HepG2 (cell line): ENCODE results near the gene DHTKD1. TPM values are rescaled to one million over a fixed set of nuclear protein-coding genes. Genes with fewer than 3 reads are reported as not detected.

Experiments
- CENPT ChIP-seq: sonication (generic); formaldehyde crosslinking; IDR thresholded peaks from 2 replicates; pipeline ENCODE4 v1.8.0; 2022; ENCODE audit warnings: low read depth, mild to moderate bottlenecking, moderate library complexity, missing genetic modification reagents
- CHD4 ChIP-seq: fragments of 200-600 bp; sonication (generic); IDR thresholded peaks from 2 replicates; pipeline ENCODE4 v1.7.0; 2017; ENCODE audit warnings: mild to moderate bottlenecking, low read length, borderline replicate concordance
- FOXO1 ChIP-seq: sonication (generic); formaldehyde crosslinking; IDR thresholded peaks from 2 replicates; pipeline ENCODE4 v1.4.0; 2020; ENCODE audit warnings: missing genetic modification reagents
- HES4 ChIP-seq: sonication (generic); formaldehyde crosslinking; IDR thresholded peaks from 2 replicates; pipeline ENCODE4 v1.9.0; 2021; ENCODE audit warnings: mild to moderate bottlenecking, missing genetic modification reagents, borderline replicate concordance
- HOXA7 ChIP-seq: sonication (generic); formaldehyde crosslinking; IDR thresholded peaks from 2 replicates; pipeline ENCODE4 v1.8.1; 2022; ENCODE audit warnings: mild to moderate bottlenecking, missing genetic modification reagents, moderate library complexity
- MAFK ChIP-seq, 2 experiments: IDR thresholded peaks in 1 of 2; conservative IDR thresholded peaks in 1 of 2; 2 replicates each; pipeline ENCODE4 v1.6.1; 2011; ENCODE audit warnings: improper control_type of control experiment in 2 of 2, low read length in 2 of 2
- MXD1 ChIP-seq: sonication (generic); formaldehyde crosslinking; IDR thresholded peaks from 2 replicates; pipeline ENCODE4 v1.4.0; 2020; ENCODE audit warnings: mild to moderate bottlenecking, missing genetic modification reagents
- RFX1 ChIP-seq: fragments of 450-650 bp; IDR thresholded peaks from 2 replicates; pipeline ENCODE4 v1.6.1; 2017
- SALL2 ChIP-seq: sonication (generic); formaldehyde crosslinking; IDR thresholded peaks from 2 replicates; pipeline ENCODE4 v1.8.1; 2023; ENCODE audit warnings: mild to moderate bottlenecking, missing genetic modification reagents, inconsistent platforms
- SCMH1 ChIP-seq: sonication (generic); formaldehyde crosslinking; IDR thresholded peaks from 2 replicates; pipeline ENCODE4 v1.9.0; 2021; ENCODE audit warnings: missing genetic modification reagents, mild to moderate bottlenecking, borderline replicate concordance
- SKI ChIP-seq: fragments of 450-650 bp; IDR thresholded peaks from one replicate; pipeline ENCODE4 v1.6.1; 2018; ENCODE audit warnings: mild to moderate bottlenecking; ENCODE audit not compliant: partially characterized antibody
- ZBTB40 ChIP-seq, 2 experiments: fragments of 450-650 bp in 1 of 2; sonication (generic) in 1 of 2; formaldehyde crosslinking in 1 of 2; IDR thresholded peaks; 2 replicates each; pipeline versions ENCODE4 v1.6.1 to v1.8.0; 2016 to 2022; ENCODE audit warnings: antibody characterized with exemption in 1 of 2, mild to moderate bottlenecking in 1 of 2, missing genetic modification reagents in 1 of 2
- ZNF335 ChIP-seq: sonication (generic); formaldehyde crosslinking; IDR thresholded peaks from 2 replicates; pipeline ENCODE4 v1.4.0; 2020; ENCODE audit warnings: missing genetic modification reagents
- ZNF382 ChIP-seq: sonication (generic); formaldehyde crosslinking; IDR thresholded peaks from 2 replicates; pipeline ENCODE4 v1.5.0; 2020; ENCODE audit warnings: missing genetic modification reagents, mild to moderate bottlenecking, borderline replicate concordance
- ZNF501 ChIP-seq: sonication (generic); formaldehyde crosslinking; IDR thresholded peaks from 2 replicates; pipeline ENCODE4 v1.5.1; 2020; ENCODE audit warnings: mild to moderate bottlenecking, moderate library complexity, missing genetic modification reagents
- ZNF629 ChIP-seq: sonication (generic); formaldehyde crosslinking; conservative IDR thresholded peaks from 2 replicates; pipeline ENCODE4 v1.5.0; 2020; ENCODE audit warnings: missing genetic modification reagents
- polyA plus RNA-seq, 8 experiments: library from polyadenylated mRNA; depleted of rRNA in 3 of 8; stranded (reverse) in 7 of 8; unstranded in 1 of 8; fragments of >200 nt; fragmentation: Illumina TruSeq in 4 of 8; extraction: Trizol in 4 of 8; gene quantifications; 2 replicates each; pipeline versions ENCODE4 v1.2.1 to v1.2.3, GENCODE V29; 2011 to 2016; ENCODE audit warnings: low read depth in 4 of 8, missing spikeins in 1 of 8, mixed read lengths in 1 of 8; ENCODE audit not compliant: insufficient read depth in 1 of 8
- total RNA-seq, 5 experiments: library from RNA; depleted of rRNA; stranded (reverse); fragments of >200 nt; fragmentation: Illumina TruSeq; extraction: Trizol; gene quantifications; 2 replicates each; pipeline ENCODE4 v1.2.3, GENCODE V29; 2016; ENCODE audit warnings: low read depth in 1 of 5
- TF ChIP-seq, protein P1 (sequence below): sonication (generic); formaldehyde crosslinking; IDR thresholded peaks from 2 replicates; pipeline ENCODE4 v1.8.1; 2023; ENCODE audit warnings: mild to moderate bottlenecking, missing genetic modification reagents
- TF ChIP-seq, protein P2 (sequence below): sonication (generic); formaldehyde crosslinking; IDR thresholded peaks from 2 replicates; pipeline ENCODE4 v1.5.0; 2020; ENCODE audit warnings: missing genetic modification reagents, mild to moderate bottlenecking, borderline replicate concordance

Gene DHTKD1
- total and polyA plus RNA-seq, 2 of the 13 experiments (the other 11 are each of a cell fraction or from before 2014, with no cell fraction given), result 9.6 to 14.1 TPM

GRCh38 chr10:12042797-12043651 is 25.7 kb upstream of the DHTKD1 start, which contains the start of gene UPF2 (continued):
- no peak for TF ChIP-seq HES4 (CRISPR knock-in tag)
- TF ChIP-seq, protein P1, sequence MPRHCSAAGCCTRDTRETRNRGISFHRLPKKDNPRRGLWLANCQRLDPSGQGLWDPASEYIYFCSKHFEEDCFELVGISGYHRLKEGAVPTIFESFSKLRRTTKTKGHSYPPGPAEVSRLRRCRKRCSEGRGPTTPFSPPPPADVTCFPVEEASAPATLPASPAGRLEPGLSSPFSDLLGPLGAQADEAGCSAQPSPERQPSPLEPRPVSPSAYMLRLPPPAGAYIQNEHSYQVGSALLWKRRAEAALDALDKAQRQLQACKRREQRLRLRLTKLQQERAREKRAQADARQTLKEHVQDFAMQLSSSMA, result no peak; the same call in 1 of the 2 replicates
- no peak for TF ChIP-seq ZBTB40 (IDR thresholded peaks at IDR 0.05)
- no peak for TF ChIP-seq ZBTB40 (CRISPR knock-in tag; IDR thresholded peaks at IDR 0.05)
- TF ChIP-seq FOXO1 (CRISPR knock-in tag), result no peak
- peak; percentile 50; the same call in 1 of the 2 replicates for TF ChIP-seq ZNF501
- TF ChIP-seq HOXA7 (CRISPR knock-in tag), result no peak
- TF ChIP-seq SKI, result peak; percentile 15
- no peak for TF ChIP-seq SCMH1 (CRISPR knock-in tag)
- TF ChIP-seq RFX1, result no peak
- no peak for TF ChIP-seq MAFK (conservative IDR thresholded peaks at IDR 0.05 in 1 of 2, IDR thresholded peaks at IDR 0.05 in 1 of 2; ENCODE audit: low read length in 2 of 2)
- TF ChIP-seq MXD1 (CRISPR knock-in tag), result no peak
- TF ChIP-seq ZNF629 (CRISPR knock-in tag), result no peak
- TF ChIP-seq CENPT (CRISPR knock-in tag), result no peak
- no peak for TF ChIP-seq ZNF382 (CRISPR knock-in tag)
- no peak; the same call in 1 of the 2 replicates for TF ChIP-seq CHD4
- TF ChIP-seq SALL2 (CRISPR knock-in tag), result peak; percentile 69; the same call in 1 of the 2 replicates
- TF ChIP-seq, protein P2, sequence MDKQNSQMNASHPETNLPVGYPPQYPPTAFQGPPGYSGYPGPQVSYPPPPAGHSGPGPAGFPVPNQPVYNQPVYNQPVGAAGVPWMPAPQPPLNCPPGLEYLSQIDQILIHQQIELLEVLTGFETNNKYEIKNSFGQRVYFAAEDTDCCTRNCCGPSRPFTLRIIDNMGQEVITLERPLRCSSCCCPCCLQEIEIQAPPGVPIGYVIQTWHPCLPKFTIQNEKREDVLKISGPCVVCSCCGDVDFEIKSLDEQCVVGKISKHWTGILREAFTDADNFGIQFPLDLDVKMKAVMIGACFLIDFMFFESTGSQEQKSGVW, result no peak
- peak; percentile 99 for TF ChIP-seq ZNF335 (CRISPR knock-in tag)
